Raji (cell line): ENCODE data around the gene SOD3.

Source experiments
- POLR2A ChIP-seq: IDR thresholded peaks from 2 replicates; pipeline ENCODE4 v1.6.1; 2011; ENCODE audit warnings: low read depth, low read length, control low read depth; ENCODE audit not compliant: insufficient read depth

The SOD3 gene

GRCh38 chr4:24808261-24808660 is 12.9 kb downstream of the SOD3 start:
- no peak for TF ChIP-seq POLR2A

- TF ChIP-seq POLR2A = no peak
Observed at GRCh38 chr4:24808955-24809354, 13.6 kb downstream of the SOD3 start.

GRCh38 chr4:24809376-24809775 is 14.0 kb downstream of the SOD3 start:
- no peak for TF ChIP-seq POLR2A

- no peak for TF ChIP-seq POLR2A
Observed at GRCh38 chr4:24809815-24810405, 14.5 kb downstream of the SOD3 start.

- no peak for TF ChIP-seq POLR2A
Observed at GRCh38 chr4:24810871-24811631, 15.7 kb downstream of the SOD3 start.

- TF ChIP-seq POLR2A = no peak
Observed at GRCh38 chr4:24813732-24814131, 18.4 kb downstream of the SOD3 start.

- no peak for TF ChIP-seq POLR2A
Observed at GRCh38 chr4:24816797-24817196, 21.4 kb downstream of the SOD3 start.

- TF ChIP-seq POLR2A = no peak
Observed at GRCh38 chr4:24820541-24820940, 25.2 kb downstream of the SOD3 start.

- TF ChIP-seq POLR2A = no peak
Observed at GRCh38 chr4:24824720-24825119, 29.3 kb downstream of the SOD3 start.

GRCh38 chr4:24831637-24832036 is 36.3 kb downstream of the SOD3 start:
- no peak for TF ChIP-seq POLR2A

GRCh38 chr4:24835696-24836095 is 40.3 kb downstream of the SOD3 start:
- no peak for TF ChIP-seq POLR2A

GRCh38 chr4:24836661-24837242 is 41.4 kb downstream of the SOD3 start:
- no peak for TF ChIP-seq POLR2A

- no peak for TF ChIP-seq POLR2A
Observed at GRCh38 chr4:24837336-24837735, 42.0 kb downstream of the SOD3 start.

GRCh38 chr4:24837781-24838180 is 42.4 kb downstream of the SOD3 start:
- no peak for TF ChIP-seq POLR2A

- TF ChIP-seq POLR2A = no peak
Observed at GRCh38 chr4:24840362-24840761, 45.0 kb downstream of the SOD3 start.

GRCh38 chr4:24840826-24841543 is 45.6 kb downstream of the SOD3 start:
- TF ChIP-seq POLR2A = no peak

GRCh38 chr4:24842356-24842755 is 47.0 kb downstream of the SOD3 start:
- no peak for TF ChIP-seq POLR2A

- no peak for TF ChIP-seq POLR2A
Observed at GRCh38 chr4:24843096-24843495, 47.7 kb downstream of the SOD3 start.
